ENCODE results near the gene RIMBP2.

RIMBP2 gene

DNA sequence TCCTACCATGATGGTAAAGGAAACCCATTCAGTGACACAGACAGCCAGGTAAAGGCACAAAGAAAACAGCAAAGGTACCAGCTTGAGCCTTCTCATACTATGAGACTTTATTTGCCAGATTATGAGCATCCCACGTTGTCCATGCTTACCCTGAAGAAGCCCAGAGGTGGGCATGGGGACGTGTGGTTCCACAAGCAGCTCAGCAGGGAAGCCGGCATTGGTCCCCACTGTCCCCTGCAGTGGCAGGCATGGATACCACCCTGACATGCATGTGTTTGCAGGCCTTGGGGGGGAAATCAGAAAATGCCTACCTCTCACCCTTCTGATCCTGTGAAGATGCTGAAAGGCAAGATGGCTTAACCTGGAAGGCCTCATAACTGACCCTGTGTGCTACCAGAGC lies 195.3 kb downstream of the RIMBP2 start:
- in situ Hi-C loops (cut with MboI; ENCODE audit: low sequenced_read_pairs) = no loop called here

- in situ Hi-C loops (cut with MboI; ENCODE audit: low sequenced_read_pairs) = no loop called here
Measured at GRCh38 chr12:130517588-130517987, 198.5 kb downstream of the RIMBP2 start.

DNA sequence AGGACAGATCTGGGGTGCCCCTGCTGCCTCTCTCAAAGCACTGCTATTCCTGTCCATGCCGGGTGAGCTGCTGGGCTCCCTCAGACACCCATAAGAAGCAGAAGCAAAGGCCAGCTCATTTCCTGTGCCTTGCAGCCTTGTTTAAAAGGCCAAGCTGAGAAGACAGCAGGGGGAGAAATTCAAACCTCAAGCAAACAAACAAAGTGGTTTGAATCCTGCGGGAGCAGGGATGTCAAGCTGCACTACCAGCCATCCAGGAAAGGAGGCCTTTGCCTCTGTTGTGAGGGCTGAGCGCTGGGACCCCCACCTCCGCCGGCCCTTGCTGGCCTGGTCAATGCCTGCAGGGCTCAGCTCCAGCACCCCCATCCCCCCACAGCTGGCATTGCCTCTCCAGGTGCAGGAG lies 201.9 kb downstream of the RIMBP2 start:
- in situ Hi-C loops (cut with MboI; ENCODE audit: low sequenced_read_pairs) = no loop called here

- in situ Hi-C loops (cut with MboI; ENCODE audit: low sequenced_read_pairs) = no loop called here
Measured at GRCh38 chr12:130513556-130513955, 202.5 kb downstream of the RIMBP2 start.

DNA sequence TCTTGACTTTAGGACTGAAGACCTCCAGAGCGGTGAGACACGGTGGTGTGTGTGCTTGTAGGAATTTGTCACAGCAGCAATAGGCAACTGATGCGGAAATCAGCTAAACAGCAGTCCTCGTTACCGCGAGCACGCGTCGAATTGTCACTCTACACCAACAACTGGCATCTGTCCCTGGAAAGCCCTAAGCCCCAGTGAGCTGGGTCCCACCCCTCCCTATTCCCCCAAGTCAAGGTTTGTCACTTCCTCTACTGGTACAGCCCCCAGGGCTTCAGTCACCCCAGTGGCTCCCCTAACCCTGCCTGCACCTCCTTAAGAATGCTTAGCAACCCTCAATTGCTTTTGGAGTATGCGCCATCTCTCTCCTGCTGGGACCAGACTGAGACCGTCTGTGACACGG lies 204.8 kb downstream of the RIMBP2 start:
- in situ Hi-C loops (cut with MboI; ENCODE audit: low sequenced_read_pairs) = no loop called here

- in situ Hi-C loops (cut with MboI; ENCODE audit: low sequenced_read_pairs) = no loop called here
Measured at GRCh38 chr12:130509454-130509853, 206.6 kb downstream of the RIMBP2 start.

DNA sequence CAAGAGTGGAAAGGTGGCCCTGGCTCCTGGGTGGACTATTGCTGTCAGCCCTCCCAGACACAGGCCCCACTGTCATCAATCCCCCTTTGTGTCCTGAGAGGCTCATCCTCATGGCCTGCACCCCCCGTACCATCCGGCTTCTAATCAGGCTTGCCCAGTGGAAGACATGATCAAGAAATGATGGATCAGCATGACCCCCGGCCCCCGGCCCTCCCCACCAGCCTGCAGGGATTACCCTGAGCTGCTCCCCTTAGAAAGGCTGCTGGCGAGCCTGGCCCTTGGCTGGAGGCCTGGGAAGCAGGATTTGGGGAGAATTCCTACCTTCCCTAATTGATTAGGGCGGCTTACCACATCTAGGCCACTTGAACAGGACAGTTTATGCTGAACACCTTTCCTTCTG lies 207.3 kb downstream of the RIMBP2 start:
- in situ Hi-C loops (cut with MboI; ENCODE audit: low sequenced_read_pairs) = no loop called here

DNA sequence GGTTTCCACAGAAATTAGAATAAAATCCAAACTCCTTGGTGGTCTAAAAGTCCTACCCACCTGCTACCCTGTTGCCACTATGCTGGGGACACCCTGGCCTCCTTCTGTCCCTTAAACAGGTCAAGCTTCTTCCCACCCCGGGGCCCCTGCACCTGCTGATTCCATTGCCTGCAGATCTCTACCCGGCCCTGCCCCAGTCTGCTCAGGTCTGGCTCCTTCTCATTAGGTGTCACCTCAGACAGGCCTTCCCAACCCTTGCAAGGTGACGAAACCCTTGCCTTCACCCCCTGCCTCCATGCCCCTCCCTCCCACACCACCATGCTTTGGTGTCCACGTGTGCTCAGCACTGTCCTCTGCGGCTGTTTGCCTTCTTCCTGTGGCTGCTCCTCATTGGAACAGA lies 207.8 kb downstream of the RIMBP2 start:
- in situ Hi-C loops (cut with MboI; ENCODE audit: low sequenced_read_pairs) = no loop called here

- in situ Hi-C loops (cut with MboI; ENCODE audit: low sequenced_read_pairs) = no loop called here
Measured at GRCh38 chr12:130506844-130507243, 209.3 kb downstream of the RIMBP2 start.

- in situ Hi-C loops (cut with MboI; ENCODE audit: low sequenced_read_pairs) = no loop called here
Measured at GRCh38 chr12:130504840-130505175, 211.3 kb downstream of the RIMBP2 start.

- in situ Hi-C loops (cut with MboI; ENCODE audit: low sequenced_read_pairs) = no loop called here
Measured at GRCh38 chr12:130504110-130504839, 211.8 kb downstream of the RIMBP2 start.

DNA sequence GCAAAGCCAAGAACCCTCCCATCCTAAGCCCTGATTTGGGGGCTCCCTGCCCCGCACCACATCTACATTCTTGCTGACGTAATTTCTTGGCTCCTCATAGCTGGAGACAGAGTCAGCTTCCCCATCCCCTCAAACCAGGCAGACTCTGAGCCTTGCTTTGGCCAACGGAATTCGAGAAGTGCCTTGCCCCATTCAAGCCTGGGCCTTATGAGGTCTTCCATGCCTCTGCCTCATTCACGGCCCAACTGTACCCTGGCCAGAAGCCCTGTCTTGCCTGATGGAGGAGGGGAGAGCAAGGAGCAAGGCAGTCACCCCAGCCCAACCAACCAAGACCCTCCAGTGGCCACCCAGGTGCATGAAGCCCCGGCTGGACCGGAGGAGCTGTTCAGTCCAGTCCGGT lies 214.3 kb downstream of the RIMBP2 start:
- in situ Hi-C loops (cut with MboI; ENCODE audit: low sequenced_read_pairs) = no loop called here

- in situ Hi-C loops (cut with MboI; ENCODE audit: low sequenced_read_pairs) = no loop called here
Measured at GRCh38 chr12:130500835-130501330, 215.2 kb downstream of the RIMBP2 start.

DNA sequence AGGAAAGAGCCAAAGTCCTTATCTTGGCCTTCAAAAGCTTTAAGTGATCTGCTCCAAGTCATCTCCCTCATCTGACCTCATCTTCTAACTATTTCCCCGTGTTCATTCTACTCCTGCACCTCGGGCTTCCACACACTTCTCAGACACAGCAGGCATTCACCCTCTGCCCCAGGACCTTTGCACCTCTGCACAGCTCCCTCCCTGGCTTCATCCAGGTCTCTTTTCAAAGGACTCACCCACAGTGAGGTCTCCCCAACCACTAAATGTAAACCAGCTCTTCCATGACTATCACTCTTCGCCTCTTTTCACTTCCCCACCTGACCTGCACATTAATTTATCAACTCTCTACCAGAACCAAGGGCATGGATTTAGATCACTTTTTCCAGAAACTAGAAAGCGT lies 216.6 kb downstream of the RIMBP2 start:
- in situ Hi-C loops (cut with MboI; ENCODE audit: low sequenced_read_pairs) = no loop called here

DNA sequence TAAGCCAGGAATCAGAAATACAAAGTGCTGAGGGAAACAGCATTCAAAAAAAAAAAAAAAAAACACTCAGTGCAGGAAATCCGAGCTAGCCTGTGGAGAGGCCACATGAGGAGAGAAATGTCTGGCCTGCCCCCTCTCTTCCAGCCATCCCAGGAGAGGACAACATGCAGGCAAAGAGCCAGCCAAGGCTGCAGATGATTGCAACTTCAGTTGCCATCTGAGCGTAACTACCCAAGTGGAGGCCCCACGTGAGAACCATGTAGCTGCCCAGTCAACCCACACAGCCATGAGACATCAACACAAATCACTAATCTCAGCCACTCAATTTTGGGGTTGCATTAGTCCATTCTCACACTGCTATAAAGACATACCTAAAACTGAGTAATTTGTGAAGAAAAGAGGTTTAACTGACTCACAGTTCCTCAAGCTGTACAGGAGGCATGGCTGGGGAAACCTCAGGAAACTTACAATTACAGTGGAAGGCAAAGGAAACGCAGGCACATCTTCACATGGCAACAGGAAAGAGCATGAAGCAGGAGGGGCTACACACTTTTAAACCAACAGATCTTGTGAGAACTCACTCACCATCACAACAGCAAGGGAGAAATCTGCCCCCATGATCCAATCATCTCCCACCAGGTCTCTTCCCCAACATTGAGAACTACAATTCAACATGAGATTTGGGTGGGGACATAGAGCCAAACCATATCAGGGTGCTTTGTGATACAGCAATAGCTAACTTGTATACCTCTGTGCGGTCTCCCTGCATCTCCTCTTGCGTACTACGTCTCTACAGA lies 217.3 kb downstream of the RIMBP2 start:
- in situ Hi-C loops (cut with MboI; ENCODE audit: low sequenced_read_pairs) = no loop called here

GRCh38 chr12:130497991-130498390 lies 218.1 kb downstream of the RIMBP2 start:
- in situ Hi-C loops (cut with MboI; ENCODE audit: low sequenced_read_pairs) = no loop called here

DNA sequence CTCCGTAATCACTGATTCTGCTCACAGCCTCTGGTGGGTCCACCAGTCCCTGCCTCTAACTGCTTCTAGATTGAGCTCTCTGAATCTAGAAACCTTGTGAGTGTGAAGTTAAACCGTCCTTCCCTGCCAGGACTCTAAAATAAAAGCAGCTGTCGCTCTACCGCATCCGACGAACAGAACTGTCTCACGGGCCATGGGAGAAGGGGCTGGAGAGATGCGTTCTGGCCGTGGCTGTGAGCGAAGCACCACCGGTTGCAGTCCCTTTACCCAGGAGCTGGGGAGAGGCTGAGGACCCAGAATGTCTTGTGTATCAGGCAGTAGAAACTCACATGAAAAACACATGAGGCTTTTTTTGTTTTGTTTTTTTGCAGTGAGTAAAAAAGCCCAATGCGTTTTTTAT lies 218.8 kb downstream of the RIMBP2 start:
- in situ Hi-C loops (cut with MboI; ENCODE audit: low sequenced_read_pairs) = no loop called here

- in situ Hi-C loops (cut with MboI; ENCODE audit: low sequenced_read_pairs) = no loop called here
Measured at GRCh38 chr12:130496516-130497120, 219.5 kb downstream of the RIMBP2 start.

DNA sequence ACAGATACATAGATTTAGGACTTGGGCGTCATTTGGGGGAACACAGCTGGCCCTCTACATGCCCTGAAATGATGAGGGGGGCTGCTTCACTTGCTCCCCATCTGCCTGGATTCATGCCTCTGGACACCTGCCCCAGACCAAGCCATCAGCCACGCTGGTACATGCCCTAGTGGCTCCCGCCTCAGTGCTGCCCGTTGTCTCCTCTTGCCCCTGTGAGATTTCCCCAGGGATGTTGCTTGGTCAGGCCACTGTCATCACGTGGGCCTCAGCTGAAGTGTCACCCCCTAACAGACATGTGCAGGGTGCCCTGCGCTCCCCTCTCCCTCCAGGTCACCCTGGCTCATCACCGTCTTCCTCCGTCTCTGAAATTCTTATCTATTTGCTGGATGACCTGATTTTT lies 220.9 kb downstream of the RIMBP2 start:
- in situ Hi-C loops (cut with MboI; ENCODE audit: low sequenced_read_pairs) = no loop called here

GRCh38 chr12:130494736-130495135 lies 221.4 kb downstream of the RIMBP2 start:
- in situ Hi-C loops (cut with MboI; ENCODE audit: low sequenced_read_pairs) = no loop called here

GRCh38 chr12:130493951-130494350 lies 222.1 kb downstream of the RIMBP2 start:
- in situ Hi-C loops (cut with MboI; ENCODE audit: low sequenced_read_pairs) = no loop called here
